ENCODE measurements around the gene RALGAPA2. TPM values are rescaled to one million over a fixed set of nuclear protein-coding genes. Genes with fewer than 3 reads are reported as not detected.

RALGAPA2 gene
- total RNA-seq, 1 experiment from 2014 or later, result 13.4 TPM

DNA sequence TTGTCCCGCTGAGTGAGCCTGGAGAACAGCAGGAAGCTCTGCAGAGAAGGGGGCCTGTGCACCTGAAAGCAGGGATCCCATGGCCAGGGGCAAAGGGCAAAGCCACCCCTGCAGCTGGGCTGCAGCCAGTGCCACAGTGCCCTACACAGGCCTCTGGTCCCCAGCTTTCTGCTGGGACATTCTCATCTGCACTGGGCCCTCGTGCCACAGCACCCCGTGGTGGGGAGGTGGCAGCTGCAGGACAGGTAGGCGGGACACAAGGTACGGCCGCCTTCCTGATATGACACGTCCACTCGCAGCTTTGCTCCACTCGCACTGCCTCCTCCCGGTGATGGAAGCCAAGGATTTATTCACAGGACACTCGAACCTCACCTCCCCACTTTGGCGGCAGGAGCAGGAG, 317.4 kb downstream of the RALGAPA2 start:
- H3K27ac ChIP-seq (ENCODE audit: low read length), result no peak overlapping the region
- in situ Hi-C loops (cut with HindIII; ENCODE audit: low pct_unique_long_range_greater_than_20kb, low sequenced_read_pairs), result no loop called here
- TF ChIP-seq, protein P1, sequence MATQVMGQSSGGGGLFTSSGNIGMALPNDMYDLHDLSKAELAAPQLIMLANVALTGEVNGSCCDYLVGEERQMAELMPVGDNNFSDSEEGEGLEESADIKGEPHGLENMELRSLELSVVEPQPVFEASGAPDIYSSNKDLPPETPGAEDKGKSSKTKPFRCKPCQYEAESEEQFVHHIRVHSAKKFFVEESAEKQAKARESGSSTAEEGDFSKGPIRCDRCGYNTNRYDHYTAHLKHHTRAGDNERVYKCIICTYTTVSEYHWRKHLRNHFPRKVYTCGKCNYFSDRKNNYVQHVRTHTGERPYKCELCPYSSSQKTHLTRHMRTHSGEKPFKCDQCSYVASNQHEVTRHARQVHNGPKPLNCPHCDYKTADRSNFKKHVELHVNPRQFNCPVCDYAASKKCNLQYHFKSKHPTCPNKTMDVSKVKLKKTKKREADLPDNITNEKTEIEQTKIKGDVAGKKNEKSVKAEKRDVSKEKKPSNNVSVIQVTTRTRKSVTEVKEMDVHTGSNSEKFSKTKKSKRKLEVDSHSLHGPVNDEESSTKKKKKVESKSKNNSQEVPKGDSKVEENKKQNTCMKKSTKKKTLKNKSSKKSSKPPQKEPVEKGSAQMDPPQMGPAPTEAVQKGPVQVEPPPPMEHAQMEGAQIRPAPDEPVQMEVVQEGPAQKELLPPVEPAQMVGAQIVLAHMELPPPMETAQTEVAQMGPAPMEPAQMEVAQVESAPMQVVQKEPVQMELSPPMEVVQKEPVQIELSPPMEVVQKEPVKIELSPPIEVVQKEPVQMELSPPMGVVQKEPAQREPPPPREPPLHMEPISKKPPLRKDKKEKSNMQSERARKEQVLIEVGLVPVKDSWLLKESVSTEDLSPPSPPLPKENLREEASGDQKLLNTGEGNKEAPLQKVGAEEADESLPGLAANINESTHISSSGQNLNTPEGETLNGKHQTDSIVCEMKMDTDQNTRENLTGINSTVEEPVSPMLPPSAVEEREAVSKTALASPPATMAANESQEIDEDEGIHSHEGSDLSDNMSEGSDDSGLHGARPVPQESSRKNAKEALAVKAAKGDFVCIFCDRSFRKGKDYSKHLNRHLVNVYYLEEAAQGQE (IDR thresholded peaks at IDR 0.05; ENCODE audit: insufficient read depth in 1 of 2, low read depth in 2 of 2, low read length in 1 of 2), result no peak
- TF ChIP-seq SIN3A (IDR thresholded peaks at IDR 0.05; ENCODE audit: borderline replicate concordance, insufficient read depth, low read depth, low read length) (no peak), TCF7L2 (IDR thresholded peaks at IDR 0.05; ENCODE audit: low read depth, low read length) (no peak), POLR2AphosphoS5 (IDR thresholded peaks at IDR 0.05; ENCODE audit: low read depth, low read length) (no peak)
- TF ChIP-seq, protein P2, sequence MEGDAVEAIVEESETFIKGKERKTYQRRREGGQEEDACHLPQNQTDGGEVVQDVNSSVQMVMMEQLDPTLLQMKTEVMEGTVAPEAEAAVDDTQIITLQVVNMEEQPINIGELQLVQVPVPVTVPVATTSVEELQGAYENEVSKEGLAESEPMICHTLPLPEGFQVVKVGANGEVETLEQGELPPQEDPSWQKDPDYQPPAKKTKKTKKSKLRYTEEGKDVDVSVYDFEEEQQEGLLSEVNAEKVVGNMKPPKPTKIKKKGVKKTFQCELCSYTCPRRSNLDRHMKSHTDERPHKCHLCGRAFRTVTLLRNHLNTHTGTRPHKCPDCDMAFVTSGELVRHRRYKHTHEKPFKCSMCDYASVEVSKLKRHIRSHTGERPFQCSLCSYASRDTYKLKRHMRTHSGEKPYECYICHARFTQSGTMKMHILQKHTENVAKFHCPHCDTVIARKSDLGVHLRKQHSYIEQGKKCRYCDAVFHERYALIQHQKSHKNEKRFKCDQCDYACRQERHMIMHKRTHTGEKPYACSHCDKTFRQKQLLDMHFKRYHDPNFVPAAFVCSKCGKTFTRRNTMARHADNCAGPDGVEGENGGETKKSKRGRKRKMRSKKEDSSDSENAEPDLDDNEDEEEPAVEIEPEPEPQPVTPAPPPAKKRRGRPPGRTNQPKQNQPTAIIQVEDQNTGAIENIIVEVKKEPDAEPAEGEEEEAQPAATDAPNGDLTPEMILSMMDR (IDR thresholded peaks at IDR 0.05), result no peak

DNA sequence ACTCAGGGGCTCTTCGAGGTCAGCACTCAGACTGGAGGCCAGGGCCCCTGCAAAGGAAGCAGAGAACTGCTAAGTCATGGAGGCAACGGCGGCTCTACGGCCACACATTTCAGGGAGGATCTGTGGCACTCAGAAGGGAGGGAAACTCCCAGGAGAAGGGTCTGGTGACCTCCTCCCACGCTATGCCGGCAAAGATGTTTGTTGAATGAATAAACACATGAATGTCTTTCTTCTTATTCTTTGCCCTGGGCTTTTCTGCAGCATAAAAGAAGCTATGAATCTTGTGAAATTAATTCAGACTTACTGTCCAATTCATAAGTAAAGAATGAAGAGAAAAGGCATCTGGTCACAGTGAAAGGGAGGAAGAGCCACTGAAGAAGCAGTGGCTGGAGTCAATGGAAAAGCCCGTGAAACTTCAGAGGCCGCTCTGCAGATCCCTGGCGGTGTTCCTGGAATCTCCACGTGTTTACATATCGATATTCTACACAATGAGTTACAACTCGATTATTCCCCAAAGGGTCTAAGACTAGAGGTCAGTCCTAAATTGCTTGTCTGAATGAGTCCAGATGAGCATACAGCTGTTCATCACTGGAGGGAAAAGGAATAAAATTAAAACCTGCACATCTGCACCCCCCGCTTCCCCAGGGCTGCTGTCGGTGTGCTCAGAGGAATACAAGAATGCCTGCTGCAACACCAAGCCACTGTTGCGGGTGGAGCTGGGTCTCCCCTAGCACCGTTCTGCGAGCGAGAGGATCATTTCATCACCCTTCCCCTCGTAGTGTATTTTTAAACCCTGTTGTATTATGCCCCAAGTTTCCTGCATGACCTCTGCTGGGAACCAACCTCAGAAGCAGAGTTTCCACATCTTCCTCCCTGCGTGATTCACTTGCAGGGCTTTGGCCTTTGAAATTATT, 319.0 kb downstream of the RALGAPA2 start:
- no peaks in the 10 kb centered on the region for H3K36me3 ChIP-seq (ENCODE audit: control insufficient read depth, insufficient read depth, low read length)
- POLR2A ChIA-PET, result no interaction called here
- CTCF ChIA-PET, result no interaction called here
- no peaks in the 10 kb centered on the region for H3K9me3 ChIP-seq (ENCODE audit: control insufficient read depth, insufficient read depth, low read depth, low read length)
- BruUV-seq (replicated peaks), result no TSS peak
- no peak overlapping the region for H3K27ac ChIP-seq (ENCODE audit: low read length)
- in situ Hi-C loops (cut with HindIII; ENCODE audit: low pct_unique_long_range_greater_than_20kb, low sequenced_read_pairs) (no loop called here), intact Hi-C loops (cut with micrococcal nuclease; ENCODE audit: unreplicated experiment) (no loop called here)
- no peak overlapping the region for H3K4me3 ChIP-seq (ENCODE audit: low read depth in 2 of 2, low read length in 2 of 2)
- ATAC-seq (no peak), DNase-seq (ENCODE audit: low read depth, low spot score) (no peak)
- no peaks in the 10 kb centered on the region for H3K27me3 ChIP-seq (ENCODE audit: control insufficient read depth, insufficient read depth, low read length)
- TF ChIP-seq, protein P1 (IDR thresholded peaks at IDR 0.05; ENCODE audit: insufficient read depth in 1 of 2, low read depth in 2 of 2, low read length in 1 of 2), result no peak
- no peak for TF ChIP-seq SIN3A (IDR thresholded peaks at IDR 0.05; ENCODE audit: borderline replicate concordance, insufficient read depth, low read depth, low read length)
- TF ChIP-seq TCF7L2 (IDR thresholded peaks at IDR 0.05; ENCODE audit: low read depth, low read length), result no peak
- TF ChIP-seq, protein P2 (IDR thresholded peaks at IDR 0.05), result no peak
- no peak for TF ChIP-seq POLR2AphosphoS5 (IDR thresholded peaks at IDR 0.05; ENCODE audit: low read depth, low read length)
- H3K4me1 ChIP-seq (ENCODE audit: control insufficient read depth, insufficient read depth, low read length), result no peaks in the 10 kb centered on the region

More for the DNA sequence above, 317.4 kb downstream of the RALGAPA2 start:
- ChIA-PET POLR2A (no interaction called here), CTCF (no interaction called here)
- intact Hi-C loops (cut with micrococcal nuclease; ENCODE audit: unreplicated experiment), result no loop called here
- no peaks in the 10 kb centered on the region for H3K9me3 ChIP-seq (ENCODE audit: control insufficient read depth, insufficient read depth, low read depth, low read length)
- ATAC-seq (no peak), DNase-seq (ENCODE audit: low read depth, low spot score) (no peak)
- H3K4me1 ChIP-seq (ENCODE audit: control insufficient read depth, insufficient read depth, low read length), result no peaks in the 10 kb centered on the region
- H3K4me3 ChIP-seq (ENCODE audit: low read depth in 2 of 2, low read length in 2 of 2), result no peak overlapping the region
- no peaks in the 10 kb centered on the region for H3K36me3 ChIP-seq (ENCODE audit: control insufficient read depth, insufficient read depth, low read length)
- H3K27me3 ChIP-seq (ENCODE audit: control insufficient read depth, insufficient read depth, low read length), result no peaks in the 10 kb centered on the region
- no TSS peak for BruUV-seq (replicated peaks)

Measured in Panc1 (cell line).